Neural progenitor cell (in vitro differentiated cells): ENCODE measurements around the gene SPDYE16.
"Not testable (repeated sequence)": the region's sequence is repeated elsewhere in the genome, so short reads cannot be mapped to it uniquely, and the experiment has no call there.

Experiments used
- CTCF ChIP-seq: fragments of 200-600 bp; sonication (generic); IDR thresholded peaks from 2 replicates; pipeline ENCODE4 v1.5.1; 2017; ENCODE audit warnings: antibody characterized with exemption, mild to moderate bottlenecking
- EZH2 ChIP-seq: fragments of 200-600 bp; sonication (generic); IDR thresholded peaks from 2 replicates; pipeline ENCODE4 v1.6.1; 2017; ENCODE audit warnings: antibody characterized with exemption, mild to moderate bottlenecking, moderate library complexity
- EZH2phosphoT487 ChIP-seq: fragments of 200-600 bp; sonication (generic); IDR thresholded peaks from 2 replicates; pipeline ENCODE4 v1.6.1; 2017; ENCODE audit warnings: antibody characterized with exemption

- TF ChIP-seq CTCF, EZH2, EZH2phosphoT487: not testable (repeated sequence)
Measured at GRCh38 chr7:76497918-76498582, 45.0 kb downstream of the SPDYE16 start.
